ENCODE results near the gene USP48. TPM values are rescaled to one million over a fixed set of nuclear protein-coding genes. Genes with fewer than 3 reads are reported as not detected.

USP48 gene
- total and polyA plus RNA-seq, 2 of the 4 experiments (the other 2 are of a cell fraction), result 24.7 to 25.0 TPM

GRCh38 chr1:21657456-21658190, 125.3 kb downstream of the USP48 start:
- POLR2A ChIA-PET (ENCODE audit: unreplicated experiment), result no interaction called here
- intact Hi-C loops (cut with micrococcal nuclease), result loop anchor here (5.0 to 10.0 kb wide), 3 partner anchors 123 to 403 kb away; no protein-coding TSS in a partner anchor
- Histone ChIP-seq H3K4me2 (ENCODE audit: low read depth, low read length) (no peak overlapping the region), H3K27ac (ENCODE audit: insufficient read depth, low read length) (no peak overlapping the region), H3K18ac (ENCODE audit: low read depth, low read length) (no peak overlapping the region), H3K27me3 (ENCODE audit: control insufficient read depth, insufficient read depth, low read length) (peaks cover 49% of the 10 kb centered on the region), H3K9me3 (ENCODE audit: control insufficient read depth, insufficient read depth, low read length) (no peaks in the 10 kb centered on the region), H3K9me1 (ENCODE audit: insufficient read depth, low read length) (0 out of 2 replicates have a peak, but pooled peaks cover 5% of the 10 kb centered on the region), H2BK120ac (ENCODE audit: low read depth, low read length) (no peak overlapping the region), H3K4me3 (ENCODE audit: insufficient read depth, low read depth, low read length) (no peak overlapping the region), H4K20me1 (ENCODE audit: insufficient read depth, low read length) (peaks cover 5% of the 10 kb centered on the region; the same call in 1 of the 2 replicates), H2BK5ac (ENCODE audit: low read depth, low read length, poor library complexity, severe bottlenecking) (no peak overlapping the region), H3K56ac (ENCODE audit: extremely low read depth, insufficient read depth, low read length) (no peak overlapping the region), H3K36me3 (ENCODE audit: control insufficient read depth, insufficient read depth, low read length) (no peaks in the 10 kb centered on the region), H2AK5ac (ENCODE audit: low read depth, low read length) (no peak overlapping the region), H4K91ac (ENCODE audit: insufficient read depth, low read depth, low read length) (no peak overlapping the region), H3K14ac (replicated peaks; ENCODE audit: low read depth, low read length) (no peak overlapping the region), H2AK9ac (replicated peaks; ENCODE audit: low read depth, low read length, poor library complexity) (no peak overlapping the region), H2BK20ac (ENCODE audit: low read depth, low read length) (no peak overlapping the region), H3K4me1 (ENCODE audit: control insufficient read depth, insufficient read depth, low read length) (no peaks in the 10 kb centered on the region), H3K79me1 (ENCODE audit: low read depth in 1 of 2, low read length in 2 of 2) (no peaks in the 10 kb centered on the region), H2AFZ (replicated peaks; ENCODE audit: low read length, poor library complexity) (no peak overlapping the region), H4K8ac (ENCODE audit: low read depth in 2 of 2, low read length in 2 of 2) (no peak overlapping the region), H2BK15ac (ENCODE audit: low read depth, low read length) (no peak overlapping the region), H3K23ac (ENCODE audit: low read depth, low read length) (no peak overlapping the region), H3K9ac (ENCODE audit: low read depth, low read length) (no peak overlapping the region), H3K4ac (ENCODE audit: low read depth, low read length) (no peak overlapping the region), H4K5ac (ENCODE audit: low read depth, low read length) (no peak overlapping the region)
- DNase-seq, result no peak
- TF ChIP-seq RFX5 (IDR thresholded peaks at IDR 0.05; ENCODE audit: low read depth, low read length) (no peak), MAFK (IDR thresholded peaks at IDR 0.05; ENCODE audit: low read depth, low read length) (no peak), CHD1 (IDR thresholded peaks at IDR 0.05; ENCODE audit: low read depth, low read length) (no peak), NFE2L2 (IDR thresholded peaks at IDR 0.05; ENCODE audit: low read depth, low read length) (no peak), RCOR1 (IDR thresholded peaks at IDR 0.05; ENCODE audit: insufficient replicate concordance, low read length) (no peak), MAZ (IDR thresholded peaks at IDR 0.05; ENCODE audit: borderline replicate concordance, low read depth, low read length) (no peak), POLR2A (IDR thresholded peaks at IDR 0.05; ENCODE audit: low read depth, low read length) (no peak), CEBPB (IDR thresholded peaks at IDR 0.05; ENCODE audit: low read depth, low read length) (no peak), USF2 (IDR thresholded peaks at IDR 0.05; ENCODE audit: low read depth, low read length) (no peak), MXI1 (IDR thresholded peaks at IDR 0.05; ENCODE audit: borderline replicate concordance, low read depth, low read length) (no peak), SMC3 (IDR thresholded peaks at IDR 0.05; ENCODE audit: low read depth, low read length) (no peak), FOS (IDR thresholded peaks at IDR 0.05; ENCODE audit: low read depth, low read length) (no peak), ELK1 (IDR thresholded peaks at IDR 0.05; ENCODE audit: borderline replicate concordance, low read depth, low read length) (no peak), RAD21 (IDR thresholded peaks at IDR 0.05; ENCODE audit: low read length) (no peak), BHLHE40 (IDR thresholded peaks at IDR 0.05; ENCODE audit: low read depth, low read length) (no peak)
- TF ChIP-seq, protein P1, sequence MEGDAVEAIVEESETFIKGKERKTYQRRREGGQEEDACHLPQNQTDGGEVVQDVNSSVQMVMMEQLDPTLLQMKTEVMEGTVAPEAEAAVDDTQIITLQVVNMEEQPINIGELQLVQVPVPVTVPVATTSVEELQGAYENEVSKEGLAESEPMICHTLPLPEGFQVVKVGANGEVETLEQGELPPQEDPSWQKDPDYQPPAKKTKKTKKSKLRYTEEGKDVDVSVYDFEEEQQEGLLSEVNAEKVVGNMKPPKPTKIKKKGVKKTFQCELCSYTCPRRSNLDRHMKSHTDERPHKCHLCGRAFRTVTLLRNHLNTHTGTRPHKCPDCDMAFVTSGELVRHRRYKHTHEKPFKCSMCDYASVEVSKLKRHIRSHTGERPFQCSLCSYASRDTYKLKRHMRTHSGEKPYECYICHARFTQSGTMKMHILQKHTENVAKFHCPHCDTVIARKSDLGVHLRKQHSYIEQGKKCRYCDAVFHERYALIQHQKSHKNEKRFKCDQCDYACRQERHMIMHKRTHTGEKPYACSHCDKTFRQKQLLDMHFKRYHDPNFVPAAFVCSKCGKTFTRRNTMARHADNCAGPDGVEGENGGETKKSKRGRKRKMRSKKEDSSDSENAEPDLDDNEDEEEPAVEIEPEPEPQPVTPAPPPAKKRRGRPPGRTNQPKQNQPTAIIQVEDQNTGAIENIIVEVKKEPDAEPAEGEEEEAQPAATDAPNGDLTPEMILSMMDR (conservative IDR thresholded peaks at IDR 0.05; ENCODE audit: low read depth, low read length), result no peak
- CTCF ChIA-PET, result no interaction called here
- dilution Hi-C loops (cut with HindIII; ENCODE audit: low sequenced_read_pairs, unreplicated experiment), result no loop called here
- WGBS, 2 experiments (ENCODE audit: extremely low coverage in 2 of 2, insufficient read length in 1 of 2), result no CpG with 5 or more reads among the region's 10 CpGs
- no peak for ATAC-seq (ENCODE audit: low read depth)
- in situ Hi-C loops (cut with MboI; ENCODE audit: low sequenced_read_pairs), result loop anchor here (10.0 kb wide), 2 partner anchors 283 to 403 kb away; no protein-coding TSS in a partner anchor
- no TSS peak for BruUV-seq (replicated peaks)

Measured in IMR-90 (cell line).